Esophagus (tissue), 2 donors: ENCODE data around the gene DENND5A. TPM values are rescaled to one million over a fixed set of nuclear protein-coding genes. Genes with fewer than 3 reads are reported as not detected.
"Not testable (repeated sequence)": the region's sequence is repeated elsewhere in the genome, so short reads cannot be mapped to it uniquely, and the experiment has no call there.

ENCODE experiments used
- H3K27ac ChIP-seq, 2 donors: one replicate each; pipeline ENCODE4 v1.5.1; 2013; ENCODE audit warnings: low read depth in 2 of 2, mild to moderate bottlenecking in 2 of 2, inconsistent platforms in 1 of 2, low read length in 1 of 2, moderate library complexity in 1 of 2
- H3K27me3 ChIP-seq, 2 donors: one replicate each; pipeline ENCODE4 v1.6.1; 2013; ENCODE audit warnings: low read length in 2 of 2, control low read depth in 1 of 2, mild to moderate bottlenecking in 1 of 2; ENCODE audit not compliant: insufficient read depth in 2 of 2, control insufficient read depth in 1 of 2
- H3K36me3 ChIP-seq, 2 donors: one replicate each; pipeline ENCODE4 v1.6.1; 2013; ENCODE audit warnings: low read length in 1 of 2; ENCODE audit not compliant: control insufficient read depth in 2 of 2, insufficient read depth in 2 of 2
- H3K4me1 ChIP-seq, 2 donors: one replicate each; pipeline ENCODE4 v1.6.1; 2013; ENCODE audit warnings: low read length in 1 of 2; ENCODE audit not compliant: control insufficient read depth in 2 of 2, insufficient read depth in 2 of 2
- H3K4me3 ChIP-seq, 2 donors: one replicate each; pipeline ENCODE4 v1.5.1; 2013; ENCODE audit warnings: low read length in 2 of 2, mild to moderate bottlenecking in 2 of 2, low read depth in 1 of 2, moderate library complexity in 1 of 2
- H3K9me3 ChIP-seq, 2 donors: one replicate each; pipeline ENCODE4 v1.6.1; 2013; ENCODE audit warnings: mild to moderate bottlenecking in 2 of 2, low read depth in 1 of 2, low read length in 1 of 2, moderate library complexity in 1 of 2; ENCODE audit not compliant: control insufficient read depth in 2 of 2, insufficient read depth in 1 of 2
- WGBS, 2 donors: extraction: QIAGEN DNeasy Blood & Tissue Kit; methylation state at CpG; one replicate each; pipeline ENCODE4 v1.1.7; 2013; 5-methylcytosine and 5-hydroxymethylcytosine counted together
- polyA plus RNA-seq, 2 donors: library from polyadenylated mRNA; stranded (reverse); fragments of 200-250 nt; gene quantifications; one replicate each; pipeline ENCODE4 v1.2.3, GENCODE V29; 2013
- donor health status: healthy with polysubstance abuse.
- donor health status: Bipolar disorder and iron deficiency.

The DENND5A gene
- polyA plus RNA-seq, 2 donors, result 6.9 to 15.4 TPM

DNA sequence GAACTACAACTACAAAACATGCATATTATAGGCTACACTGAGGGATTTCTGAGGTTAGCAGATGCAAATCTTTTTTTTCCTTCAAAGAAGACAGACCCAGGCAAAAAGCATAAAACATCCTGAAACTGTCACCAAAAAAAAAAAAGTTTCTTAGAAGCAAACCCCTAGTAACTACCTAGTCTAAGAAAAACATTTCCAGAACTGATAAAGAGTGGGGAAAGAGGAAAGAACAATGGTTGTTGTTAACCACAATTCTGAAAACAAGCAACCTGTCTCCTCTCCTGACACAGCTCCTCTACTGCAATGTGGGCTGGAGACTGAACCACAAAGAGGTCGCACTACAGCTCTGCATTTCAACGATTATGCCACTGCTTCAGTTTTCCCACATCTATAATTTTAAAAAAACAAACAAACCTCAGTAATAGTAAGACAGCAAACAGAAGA lies 15.0 kb downstream of the DENND5A start:
- no peaks in the 10 kb centered on the region for H3K36me3 ChIP-seq
- H3K9me3 ChIP-seq, result no peaks in the 10 kb centered on the region
- no peak overlapping the region for H3K27ac ChIP-seq
- no peaks in the 10 kb centered on the region for H3K27me3 ChIP-seq
- 43 to 46% methylated on average over 2 of the region's 2 CpGs for WGBS, 2 donors
- no peak overlapping the region for H3K4me3 ChIP-seq
- peaks cover 0 to 2% of the 10 kb centered on the region in 2 donors for H3K4me1 ChIP-seq

- H3K4me1 ChIP-seq, result peaks cover 0 to 2% of the 10 kb centered on the region in 2 donors
- no peak overlapping the region for H3K27ac ChIP-seq
- no peaks in the 10 kb centered on the region for H3K9me3 ChIP-seq
- H3K36me3 ChIP-seq, result no peaks in the 10 kb centered on the region
- WGBS, 2 donors, result 96 to 97% methylated on average over 7 of the region's 7 CpGs
- no peak overlapping the region for H3K4me3 ChIP-seq
- no peaks in the 10 kb centered on the region for H3K27me3 ChIP-seq
Observed at GRCh38 chr11:9249252-9249651, 15.9 kb downstream of the DENND5A start.

- 96 to 97% methylated on average over 3 of the region's 3 CpGs for WGBS, 2 donors
- Histone ChIP-seq H3K4me3 (no peak overlapping the region), H3K36me3 (no peaks in the 10 kb centered on the region), H3K27ac (no peak overlapping the region), H3K9me3 (no peaks in the 10 kb centered on the region), H3K27me3 (no peaks in the 10 kb centered on the region), H3K4me1 (peaks cover 0 to 2% of the 10 kb centered on the region in 2 donors)
Observed at GRCh38 chr11:9247863-9248262, 17.3 kb downstream of the DENND5A start.

- not testable (repeated sequence) for H3K36me3 ChIP-seq, H3K4me1 ChIP-seq, H3K27me3 ChIP-seq, H3K4me3 ChIP-seq, H3K9me3 ChIP-seq, H3K27ac ChIP-seq
- WGBS, 2 donors, result 94 to 95% methylated on average over 10 of the region's 10 CpGs
Observed at GRCh38 chr11:9236242-9236641, 28.9 kb downstream of the DENND5A start.

- no peaks in the 10 kb centered on the region for H3K36me3 ChIP-seq
- WGBS, 2 donors, result 81 to 83% methylated on average over 3 of the region's 3 CpGs
- H3K4me3 ChIP-seq, result no peak overlapping the region
- no peaks in the 10 kb centered on the region for H3K9me3 ChIP-seq
- H3K4me1 ChIP-seq, result no peaks in the 10 kb centered on the region
- no peak overlapping the region for H3K27ac ChIP-seq
- H3K27me3 ChIP-seq, result no peaks in the 10 kb centered on the region
Observed at GRCh38 chr11:9232482-9232881, 32.7 kb downstream of the DENND5A start.

GRCh38 chr11:9231848-9232177 lies 33.3 kb downstream of the DENND5A start:
- 0 to 1% methylated on average over 1 of the region's 1 CpG for WGBS, 2 donors
- no peaks in the 10 kb centered on the region for H3K9me3 ChIP-seq
- H3K4me3 ChIP-seq, result no peak overlapping the region
- H3K27me3 ChIP-seq, result no peaks in the 10 kb centered on the region
- no peaks in the 10 kb centered on the region for H3K4me1 ChIP-seq
- no peak overlapping the region for H3K27ac ChIP-seq
- H3K36me3 ChIP-seq, result no peaks in the 10 kb centered on the region

DNA sequence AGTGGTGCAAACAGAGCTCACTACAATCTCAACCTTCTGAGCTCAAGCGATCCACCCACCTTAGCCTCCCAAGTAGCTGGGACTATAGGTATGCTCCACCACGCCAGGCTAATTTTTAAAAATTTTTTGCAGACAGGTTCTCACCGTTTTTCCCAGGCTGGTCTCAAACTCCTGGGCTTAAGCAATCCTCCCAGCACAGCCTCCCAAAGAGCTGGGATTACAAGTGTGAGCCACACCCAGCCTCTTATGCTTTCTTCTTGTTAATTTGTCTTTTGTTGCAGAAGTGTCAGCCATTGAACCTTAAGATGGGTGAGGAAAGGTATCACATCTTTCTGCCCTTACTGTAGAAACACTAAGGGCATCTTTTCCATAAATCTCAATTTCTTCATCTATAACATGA lies 34.9 kb downstream of the DENND5A start:
- no peaks in the 10 kb centered on the region for H3K4me1 ChIP-seq
- H3K27me3 ChIP-seq, result no peaks in the 10 kb centered on the region
- no peak overlapping the region for H3K27ac ChIP-seq
- no peaks in the 10 kb centered on the region for H3K36me3 ChIP-seq
- no peak overlapping the region for H3K4me3 ChIP-seq
- no peaks in the 10 kb centered on the region for H3K9me3 ChIP-seq
- WGBS, 2 donors, result 78 to 81% methylated on average over 3 of the region's 3 CpGs

GRCh38 chr11:9228091-9228490 lies 37.1 kb downstream of the DENND5A start:
- H3K36me3 ChIP-seq, result no peaks in the 10 kb centered on the region
- no peaks in the 10 kb centered on the region for H3K27me3 ChIP-seq
- H3K4me3 ChIP-seq, result no peak overlapping the region
- H3K4me1 ChIP-seq, result no peaks in the 10 kb centered on the region
- no peaks in the 10 kb centered on the region for H3K9me3 ChIP-seq
- H3K27ac ChIP-seq, result no peak overlapping the region
- 74 to 83% methylated on average over 5 of the region's 5 CpGs for WGBS, 2 donors

- Histone ChIP-seq H3K27me3 (no peaks in the 10 kb centered on the region), H3K9me3 (no peaks in the 10 kb centered on the region), H3K36me3 (no peaks in the 10 kb centered on the region), H3K27ac (no peak overlapping the region), H3K4me3 (no peak overlapping the region), H3K4me1 (no peaks in the 10 kb centered on the region)
- WGBS, 2 donors, result 93 to 100% methylated on average over 1 of the region's 1 CpG
Observed at GRCh38 chr11:9225748-9226298, 39.3 kb downstream of the DENND5A start.

- Histone ChIP-seq H3K9me3 (no peaks in the 10 kb centered on the region), H3K27ac (no peak overlapping the region), H3K36me3 (no peaks in the 10 kb centered on the region), H3K4me3 (no peak overlapping the region), H3K27me3 (no peaks in the 10 kb centered on the region), H3K4me1 (no peaks in the 10 kb centered on the region)
- 58 to 59% methylated on average over 3 of the region's 3 CpGs for WGBS, 2 donors
Observed at GRCh38 chr11:9222654-9223053, 42.5 kb downstream of the DENND5A start.
